ENCODE data around the gene NACAD. TPM values are rescaled to one million over a fixed set of nuclear protein-coding genes. Genes with fewer than 3 reads are reported as not detected.

The NACAD gene
- total RNA-seq, 1 donor from 2014 or later = 0.09 TPM

DNA sequence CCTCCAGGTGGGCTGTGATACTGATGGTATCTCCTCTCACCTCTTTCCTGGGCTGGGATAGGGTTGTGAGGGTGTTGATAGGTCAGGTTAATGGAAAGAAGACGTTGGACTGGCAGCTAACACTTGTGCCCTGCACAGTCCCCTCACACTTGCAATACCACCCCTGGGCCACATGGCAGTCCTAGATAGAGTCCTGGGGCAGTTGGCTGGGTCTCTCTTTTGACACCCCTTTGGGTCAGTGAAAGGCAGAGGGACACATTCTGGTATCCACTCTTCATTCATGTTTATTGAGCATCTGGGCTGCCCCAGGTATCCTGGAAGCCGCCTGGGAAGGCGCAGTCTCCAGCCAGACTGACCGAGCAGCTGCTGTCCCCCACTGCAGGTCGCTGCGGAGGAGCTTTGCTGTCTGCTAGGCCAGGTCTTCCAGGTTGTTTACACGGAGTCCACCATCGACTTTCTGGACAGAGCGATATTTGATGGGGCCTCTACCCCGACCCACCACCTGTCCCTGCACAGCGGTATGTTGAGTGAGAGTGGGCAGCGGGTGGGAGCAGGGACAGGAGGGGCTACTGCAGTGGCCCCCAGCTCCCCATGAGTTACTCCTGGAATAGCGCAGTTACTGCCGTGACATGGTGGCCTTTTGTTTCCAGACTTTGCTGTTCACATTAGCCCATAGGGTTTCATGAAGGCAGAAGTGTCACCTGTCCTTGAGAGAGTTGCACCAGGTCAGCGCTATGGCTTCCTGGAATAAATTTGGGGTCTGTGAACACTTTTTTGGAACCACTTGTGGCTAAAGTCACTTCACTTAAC is 19.1 kb downstream of the NACAD start:
- Mint-ChIP-seq H3K4me3 (no peak overlapping the region), H3K27ac (peak overlapping the region; percentile 34), H3K4me1 (peaks cover 25% of the 10 kb centered on the region), H3K36me3 (ENCODE audit: low read depth) (peaks cover 64% of the 10 kb centered on the region), H3K9me3 (no peaks in the 10 kb centered on the region), H3K27me3 (no peaks in the 10 kb centered on the region)
- intact Hi-C loops (cut with micrococcal nuclease) = no loop called here
- no peak for DNase-seq

DNA sequence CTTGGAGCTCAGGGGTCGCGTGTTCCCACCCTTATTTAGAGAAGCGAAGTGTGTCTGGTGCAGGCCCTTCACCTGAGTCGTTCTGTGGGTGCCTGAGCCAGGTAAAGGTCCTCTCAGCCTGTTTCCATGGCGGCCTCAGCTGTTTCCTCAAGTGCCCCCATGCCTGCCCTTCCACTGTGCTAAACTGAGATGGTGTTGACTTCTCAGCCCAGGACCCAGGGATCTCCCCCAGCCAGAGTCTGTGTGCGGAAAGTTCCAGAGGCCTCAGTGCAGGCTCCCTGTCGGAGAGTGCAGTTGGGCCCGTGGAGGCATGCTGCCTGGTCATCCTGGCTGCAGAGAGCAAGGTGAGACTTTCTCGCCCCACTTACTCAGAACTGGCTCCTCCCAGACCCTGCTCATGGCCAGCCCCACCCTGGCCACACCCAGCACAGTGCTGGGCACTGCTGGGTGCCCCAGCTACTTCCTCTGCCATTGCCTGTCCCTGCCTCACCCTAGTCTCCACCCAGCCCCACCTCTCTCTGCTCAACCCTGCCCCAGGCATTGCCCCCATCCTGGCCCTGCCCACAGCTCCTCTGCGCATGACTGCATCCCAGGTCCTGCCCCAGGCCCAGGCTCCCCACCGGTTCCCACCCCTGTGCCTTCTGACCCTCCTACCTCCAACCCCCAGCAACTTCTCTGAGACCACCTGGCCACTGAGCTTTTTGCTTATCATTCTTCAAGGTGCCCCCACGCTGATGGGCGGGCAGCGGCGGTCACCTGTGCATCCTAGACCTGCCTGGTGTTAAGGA is 20.3 kb downstream of the NACAD start:
- no peaks in the 10 kb centered on the region for H3K9me3 Mint-ChIP-seq
- H3K36me3 Mint-ChIP-seq (ENCODE audit: low read depth) = peaks cover 64% of the 10 kb centered on the region
- H3K27ac Mint-ChIP-seq = peak overlapping the region; percentile 40
- H3K4me1 Mint-ChIP-seq = peaks cover 25% of the 10 kb centered on the region
- intact Hi-C loops (cut with micrococcal nuclease) = no loop called here
- DNase-seq = no peak
- no peak overlapping the region for H3K4me3 Mint-ChIP-seq
- H3K27me3 Mint-ChIP-seq = no peaks in the 10 kb centered on the region

DNA sequence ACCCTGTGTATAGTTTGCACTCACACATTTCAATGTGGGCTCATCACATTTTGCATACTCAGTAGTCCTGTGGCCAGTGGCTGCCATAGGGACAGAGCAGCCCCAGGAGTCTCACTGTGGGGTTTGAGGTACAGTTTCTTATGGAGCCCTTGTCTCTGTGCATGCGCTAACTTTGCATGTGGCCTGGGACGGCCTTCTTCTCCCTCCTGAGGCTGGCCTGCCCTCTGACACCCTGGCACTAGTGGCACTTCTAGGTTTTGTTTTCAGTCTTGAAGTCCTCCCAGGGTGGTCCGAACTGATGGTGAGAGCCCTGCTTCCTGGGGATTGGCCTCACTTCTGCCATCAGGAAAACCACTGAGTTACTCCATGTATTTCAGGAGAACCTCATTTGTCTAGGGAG is 21.2 kb downstream of the NACAD start:
- Mint-ChIP-seq H3K27me3 (no peaks in the 10 kb centered on the region), H3K36me3 (ENCODE audit: low read depth) (peaks cover 59% of the 10 kb centered on the region), H3K4me3 (no peak overlapping the region), H3K27ac (peak overlapping the region; percentile 8), H3K9me3 (no peaks in the 10 kb centered on the region), H3K4me1 (peaks cover 23% of the 10 kb centered on the region)
- no peak for DNase-seq
- intact Hi-C loops (cut with micrococcal nuclease) = no loop called here

DNA sequence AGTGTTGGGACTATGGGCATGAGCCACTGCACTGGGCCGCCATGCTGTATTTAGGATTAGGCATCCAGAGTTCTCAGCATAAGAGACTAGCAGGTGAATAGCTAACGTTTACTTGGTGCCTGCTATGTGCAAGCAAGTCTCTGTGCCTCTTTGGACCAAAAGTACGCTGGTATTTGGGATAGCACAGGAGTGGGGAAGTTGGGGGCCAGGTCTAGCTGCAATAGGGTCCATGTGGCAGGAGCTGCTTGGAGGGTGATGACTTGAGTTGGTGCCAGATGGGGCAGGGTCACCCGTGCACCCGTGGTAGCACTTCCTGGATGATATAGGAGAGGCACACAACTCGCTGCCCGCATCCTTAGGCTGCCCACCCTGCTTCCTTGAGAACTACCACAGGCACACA is 22.4 kb downstream of the NACAD start:
- Mint-ChIP-seq H3K27me3 (no peaks in the 10 kb centered on the region), H3K9me3 (no peaks in the 10 kb centered on the region), H3K27ac (no peak overlapping the region), H3K4me1 (peaks cover 28% of the 10 kb centered on the region), H3K36me3 (ENCODE audit: low read depth) (peaks cover 53% of the 10 kb centered on the region), H3K4me3 (no peak overlapping the region)
- DNase-seq = no peak
- intact Hi-C loops (cut with micrococcal nuclease) = no loop called here

DNA sequence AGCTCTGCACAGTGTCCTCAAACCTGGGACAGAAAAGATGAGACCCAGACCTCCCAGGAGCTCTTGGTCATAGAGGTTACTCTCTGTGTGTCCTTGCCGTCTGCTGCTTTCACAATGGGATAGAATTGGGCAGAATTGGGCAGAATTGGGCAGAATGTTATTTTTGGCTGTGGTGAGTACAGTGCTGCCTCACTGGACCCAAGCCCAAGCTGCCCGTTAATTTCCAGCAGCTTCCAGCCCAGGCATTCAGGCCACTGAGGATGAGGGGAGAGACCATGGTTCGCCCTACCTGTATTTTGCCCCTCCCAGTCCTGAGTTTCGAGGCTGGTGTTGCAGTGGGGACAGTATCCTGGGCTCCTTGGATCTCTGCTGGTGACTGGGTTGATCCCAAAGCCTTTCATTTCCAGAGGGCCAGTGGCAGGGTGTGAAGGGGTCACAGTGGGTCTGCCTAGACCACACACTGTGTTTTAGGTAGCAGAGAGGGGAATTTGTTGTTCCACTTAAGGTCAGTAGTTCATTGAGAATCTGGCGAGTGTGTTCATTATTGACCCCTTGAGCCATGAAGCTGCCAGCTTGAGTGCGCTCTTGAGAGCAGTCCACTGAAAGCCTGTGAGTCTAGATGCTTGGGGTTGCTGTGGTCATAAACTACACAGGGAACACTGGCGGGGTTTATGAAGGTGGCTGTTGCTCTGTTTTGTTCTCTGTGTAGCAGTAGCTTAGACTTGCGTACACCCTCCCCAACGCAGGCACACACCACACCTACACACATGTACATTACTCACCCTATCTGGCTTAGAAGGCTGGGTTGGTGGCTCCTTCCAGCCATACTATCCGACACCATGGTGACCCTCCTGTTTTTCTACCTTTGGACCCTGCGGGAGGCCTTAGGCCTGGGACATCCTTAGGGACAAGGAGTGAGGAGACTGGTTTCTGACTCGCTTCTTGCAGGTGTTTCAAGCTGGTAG is 23.5 kb downstream of the NACAD start:
- H3K27ac Mint-ChIP-seq = peak overlapping the region; percentile 40
- intact Hi-C loops (cut with micrococcal nuclease) = no loop called here
- H3K36me3 Mint-ChIP-seq (ENCODE audit: low read depth) = peaks cover 58% of the 10 kb centered on the region
- H3K4me3 Mint-ChIP-seq = no peak overlapping the region
- H3K4me1 Mint-ChIP-seq = peaks cover 36% of the 10 kb centered on the region
- DNase-seq = no peak
- H3K9me3 Mint-ChIP-seq = no peaks in the 10 kb centered on the region
- H3K27me3 Mint-ChIP-seq = no peaks in the 10 kb centered on the region

DNA sequence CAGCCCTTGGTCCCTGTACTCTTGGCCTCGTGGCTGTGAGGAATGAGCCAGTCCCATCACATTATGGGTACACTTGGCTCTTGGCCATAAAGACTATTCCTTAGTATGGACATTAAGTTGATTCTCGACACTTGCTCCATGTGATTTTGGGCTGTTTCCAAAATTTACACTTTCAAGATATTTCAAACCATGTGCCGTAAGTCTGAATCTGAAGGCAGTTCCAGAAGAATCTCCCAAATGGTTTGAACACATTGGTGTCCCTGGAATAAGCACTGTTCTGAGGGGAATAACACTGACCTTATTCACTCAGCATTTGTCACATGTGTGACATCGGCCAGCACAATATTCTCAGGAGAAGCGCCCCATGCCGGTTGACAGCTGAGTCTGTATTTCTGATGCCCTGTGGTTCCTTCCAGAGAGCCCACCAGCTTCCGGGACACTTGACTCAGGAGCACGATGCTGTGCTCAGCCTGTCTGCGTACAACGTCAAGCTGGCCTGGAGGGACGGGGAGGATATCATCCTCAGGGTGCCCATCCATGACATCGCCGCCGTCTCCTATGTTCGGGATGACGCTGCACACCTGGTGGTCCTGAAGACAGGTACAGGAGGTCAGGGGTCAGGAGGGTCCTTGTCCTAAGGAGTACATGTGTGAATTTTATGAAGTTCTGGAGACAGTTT is 24.6 kb downstream of the NACAD start:
- Mint-ChIP-seq H3K4me1 (peaks cover 37% of the 10 kb centered on the region), H3K4me3 (no peak overlapping the region), H3K27me3 (no peaks in the 10 kb centered on the region), H3K36me3 (ENCODE audit: low read depth) (peaks cover 54% of the 10 kb centered on the region), H3K27ac (peak overlapping the region; percentile 25), H3K9me3 (no peaks in the 10 kb centered on the region)
- no peak for DNase-seq
- intact Hi-C loops (cut with micrococcal nuclease) = loop anchor here (5.0 kb wide), 1 partner anchor 38 kb away; no protein-coding TSS in a partner anchor

DNA sequence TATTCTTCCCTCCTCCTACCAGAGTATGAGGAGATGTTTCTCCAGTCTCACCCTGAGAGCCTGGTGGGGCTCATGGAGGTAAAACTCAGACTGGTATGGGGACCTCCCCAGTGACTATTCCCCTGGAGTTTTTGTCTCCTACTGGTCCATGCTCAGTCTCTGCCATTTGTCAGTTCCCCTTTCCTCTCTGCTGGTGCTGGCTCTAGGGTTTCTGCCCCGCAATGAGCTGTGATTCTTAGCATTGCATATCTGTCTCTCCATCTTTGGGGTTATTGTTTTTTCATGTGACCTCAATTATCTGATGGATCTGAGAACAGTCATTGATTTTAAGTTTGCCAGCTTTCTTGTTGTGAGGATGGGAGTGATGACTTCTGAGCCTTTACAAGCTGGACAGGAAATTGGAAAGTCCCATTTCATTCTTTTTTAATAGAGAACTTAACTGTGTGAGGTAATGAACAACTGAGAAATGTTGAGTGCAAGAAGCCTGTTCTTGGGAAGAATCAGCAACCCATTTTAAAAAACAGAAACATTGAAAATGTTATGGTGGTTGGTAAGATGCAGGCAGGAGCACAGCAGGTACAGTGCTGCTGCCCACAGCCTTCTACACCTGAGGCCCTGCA is 26.9 kb downstream of the NACAD start:
- DNase-seq = no peak
- Mint-ChIP-seq H3K9me3 (no peaks in the 10 kb centered on the region), H3K4me1 (peaks cover 42% of the 10 kb centered on the region), H3K27ac (peak overlapping the region; percentile 66), H3K4me3 (no peak overlapping the region), H3K36me3 (ENCODE audit: low read depth) (peaks cover 53% of the 10 kb centered on the region), H3K27me3 (no peaks in the 10 kb centered on the region)
- intact Hi-C loops (cut with micrococcal nuclease) = loop anchor here (2.0 to 5.0 kb wide), 2 partner anchors 40 to 61 kb away; partner anchors contain the start of gene CCM2

DNA sequence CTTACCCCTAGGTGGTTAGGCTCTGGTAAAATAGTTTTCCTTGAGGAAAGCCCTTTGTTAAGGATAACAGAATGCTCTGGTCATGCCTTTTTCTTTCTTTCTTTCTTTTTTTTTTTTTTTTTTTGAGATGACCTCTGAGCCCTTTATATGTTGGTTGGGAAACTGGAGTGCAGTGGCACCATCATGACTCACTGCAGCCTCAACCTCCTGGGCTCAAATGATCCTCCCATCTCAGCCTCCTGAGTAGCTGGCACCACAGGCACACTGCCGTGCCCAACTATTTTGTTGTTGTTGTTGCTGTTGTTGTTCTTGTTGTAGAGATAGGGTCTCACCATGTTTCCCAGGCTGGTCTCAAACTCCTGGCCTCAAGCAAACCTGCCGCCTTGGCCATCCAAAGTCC is 27.4 kb downstream of the NACAD start:
- H3K27me3 Mint-ChIP-seq = no peaks in the 10 kb centered on the region
- no peaks in the 10 kb centered on the region for H3K9me3 Mint-ChIP-seq
- no peak overlapping the region for H3K4me3 Mint-ChIP-seq
- DNase-seq = no peak
- intact Hi-C loops (cut with micrococcal nuclease) = loop anchor here (2.0 to 5.0 kb wide), 2 partner anchors 41 to 61 kb away; partner anchors contain the start of gene CCM2
- H3K4me1 Mint-ChIP-seq = peaks cover 40% of the 10 kb centered on the region
- H3K27ac Mint-ChIP-seq = peak overlapping the region; percentile 66
- H3K36me3 Mint-ChIP-seq (ENCODE audit: low read depth) = peaks cover 52% of the 10 kb centered on the region

DNA sequence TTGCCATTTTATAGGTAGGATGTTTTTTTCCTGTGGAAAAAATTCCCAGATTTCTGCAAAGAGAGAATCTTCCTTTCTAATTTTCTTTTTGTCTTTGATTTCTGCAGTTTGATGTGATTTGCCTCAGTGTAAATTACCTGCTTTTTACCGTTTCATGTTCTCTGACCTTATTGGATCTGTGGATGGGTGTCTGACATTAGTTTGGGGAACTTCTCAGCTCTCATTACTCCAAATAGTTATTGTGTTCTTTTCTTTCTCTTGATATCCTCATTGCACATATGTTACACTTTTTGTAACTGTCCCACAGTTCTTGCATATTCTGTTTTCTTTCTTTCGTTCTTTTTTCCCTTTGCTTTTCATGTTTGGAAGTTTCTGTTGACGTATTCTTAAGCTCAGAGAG is 28.5 kb downstream of the NACAD start:
- intact Hi-C loops (cut with micrococcal nuclease) = loop anchor here (2.0 to 5.0 kb wide), 2 partner anchors 42 to 59 kb away; partner anchors contain the start of gene CCM2
- peak overlapping the region; percentile 48 for H3K27ac Mint-ChIP-seq
- peaks cover 40% of the 10 kb centered on the region for H3K4me1 Mint-ChIP-seq

DNA sequence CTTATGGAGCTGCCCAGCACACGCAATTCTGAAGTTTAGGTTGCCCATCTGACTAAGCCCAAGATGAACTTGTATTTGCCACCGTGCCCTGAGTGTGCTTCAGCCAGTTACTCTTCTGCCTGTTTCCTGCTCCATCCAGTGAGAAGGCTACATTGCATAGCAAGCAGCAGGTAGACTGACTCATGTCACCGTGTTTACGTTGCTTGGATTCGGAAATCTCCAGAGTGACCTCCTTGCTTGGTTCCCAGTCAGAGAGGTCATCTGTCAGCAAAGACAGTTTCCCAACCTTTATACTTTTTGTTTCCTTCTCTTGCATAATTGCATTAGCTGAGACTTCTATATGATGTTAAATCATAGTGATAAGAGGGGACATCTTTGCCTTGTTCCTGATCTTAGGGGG is 30.9 kb downstream of the NACAD start:
- Mint-ChIP-seq H3K4me1 (peaks cover 40% of the 10 kb centered on the region), H3K36me3 (ENCODE audit: low read depth) (peaks cover 52% of the 10 kb centered on the region), H3K27ac (no peak overlapping the region), H3K27me3 (no peaks in the 10 kb centered on the region), H3K9me3 (no peaks in the 10 kb centered on the region), H3K4me3 (no peak overlapping the region)
- DNase-seq = no peak
- intact Hi-C loops (cut with micrococcal nuclease) = no loop called here

More for the DNA sequence above, 28.5 kb downstream of the NACAD start:
- no peak for DNase-seq
- H3K9me3 Mint-ChIP-seq = no peaks in the 10 kb centered on the region
- peaks cover 52% of the 10 kb centered on the region for H3K36me3 Mint-ChIP-seq (ENCODE audit: low read depth)
- H3K4me3 Mint-ChIP-seq = no peak overlapping the region
- no peaks in the 10 kb centered on the region for H3K27me3 Mint-ChIP-seq

DNA sequence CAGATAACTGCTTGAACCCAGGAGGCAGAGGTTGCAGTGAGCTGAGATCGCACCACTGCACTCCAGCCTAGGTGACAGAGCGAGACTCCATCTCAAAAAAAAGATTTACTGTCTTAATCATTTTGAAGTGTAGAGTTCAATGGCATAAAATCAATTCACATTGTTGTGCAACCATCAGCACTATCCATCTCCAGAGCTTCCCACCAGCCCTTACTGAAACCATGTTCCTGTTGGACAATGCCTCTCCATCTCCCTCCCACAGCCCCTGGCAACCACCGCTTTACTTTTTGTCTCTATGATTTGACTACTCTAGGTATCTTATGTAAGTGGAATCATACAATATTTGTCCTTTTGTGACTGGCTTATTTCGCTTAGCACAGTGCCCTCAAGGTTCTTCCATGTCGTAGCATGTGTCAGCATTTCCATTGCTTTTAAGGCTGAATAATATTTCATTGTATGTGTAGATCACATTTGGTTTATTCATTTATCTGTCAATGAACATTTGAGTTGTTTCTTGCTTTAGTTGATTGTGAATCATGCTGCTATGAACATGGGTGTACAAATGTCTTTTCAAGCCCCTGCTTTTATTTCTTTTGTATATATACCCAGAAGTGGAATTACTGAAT is 33.1 kb downstream of the NACAD start:
- DNase-seq = no peak

DNA sequence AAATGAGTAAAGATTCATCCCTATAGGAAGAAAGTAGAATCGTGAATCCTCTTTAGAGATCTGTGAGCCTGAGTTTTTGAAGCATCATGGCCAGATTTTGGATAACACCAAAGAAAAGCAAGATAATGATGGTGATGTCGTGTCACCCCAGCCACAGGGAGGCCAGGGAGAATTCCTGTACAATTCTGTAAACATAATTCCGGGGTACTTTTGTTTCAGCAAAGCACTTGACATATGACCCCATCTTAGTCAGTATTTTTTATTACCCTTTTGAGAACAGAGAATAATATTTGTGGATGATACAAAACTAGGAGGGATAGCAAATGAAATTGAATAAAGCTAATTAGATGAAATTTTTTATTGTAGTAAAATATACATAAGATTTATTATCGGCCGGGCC is 33.8 kb downstream of the NACAD start:
- H3K4me1 Mint-ChIP-seq = peaks cover 30% of the 10 kb centered on the region
- peak overlapping the region; percentile 14 for H3K27ac Mint-ChIP-seq
- H3K27me3 Mint-ChIP-seq = no peaks in the 10 kb centered on the region
- peaks cover 57% of the 10 kb centered on the region for H3K36me3 Mint-ChIP-seq (ENCODE audit: low read depth)
- H3K4me3 Mint-ChIP-seq = no peak overlapping the region
- intact Hi-C loops (cut with micrococcal nuclease) = no loop called here
- DNase-seq = no peak
- no peaks in the 10 kb centered on the region for H3K9me3 Mint-ChIP-seq

More for the DNA sequence above, 33.1 kb downstream of the NACAD start:
- Mint-ChIP-seq H3K27me3 (no peaks in the 10 kb centered on the region), H3K27ac (peak overlapping the region; percentile 21), H3K36me3 (ENCODE audit: low read depth) (peaks cover 55% of the 10 kb centered on the region), H3K9me3 (no peaks in the 10 kb centered on the region), H3K4me3 (no peak overlapping the region), H3K4me1 (peaks cover 30% of the 10 kb centered on the region)
- intact Hi-C loops (cut with micrococcal nuclease) = no loop called here

Measured in activated CD4-positive, alpha-beta T cell treated with anti-CD3 and anti-CD28 coated beads, Interleukin-2, amount 10 ng/mL, durations not matched to agents 24 days and 14 days (primary cell).